ENCODE data around the gene SSBP3.

SSBP3 gene

DNA sequence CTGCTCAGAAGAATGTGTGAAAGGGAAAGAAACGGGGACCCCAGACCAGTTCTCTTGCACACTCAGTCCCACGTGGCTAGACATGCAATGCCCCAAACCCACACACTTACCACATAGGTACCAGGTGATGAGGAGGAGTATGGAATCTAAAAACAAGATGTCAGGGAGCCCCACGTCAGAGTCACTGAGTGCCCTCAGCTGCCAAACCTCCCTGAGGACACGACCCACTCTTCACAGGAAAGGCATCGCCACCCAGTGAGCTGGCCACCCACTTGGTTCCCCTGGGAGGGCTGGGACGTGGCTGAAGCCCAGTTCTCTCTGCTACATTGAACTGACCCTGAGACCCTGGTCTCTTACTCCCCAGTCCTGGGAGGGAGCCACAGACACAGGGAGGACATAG lies 164.8 kb downstream of the SSBP3 start:
- H3K27me3 ChIP-seq (ENCODE audit: insufficient read depth, poor library complexity, severe bottlenecking): no peaks in the 10 kb centered on the region
- H3K4me3 ChIP-seq (replicated peaks; ENCODE audit: insufficient read depth, low read length): no peak overlapping the region
- TF ChIP-seq, protein P1, sequence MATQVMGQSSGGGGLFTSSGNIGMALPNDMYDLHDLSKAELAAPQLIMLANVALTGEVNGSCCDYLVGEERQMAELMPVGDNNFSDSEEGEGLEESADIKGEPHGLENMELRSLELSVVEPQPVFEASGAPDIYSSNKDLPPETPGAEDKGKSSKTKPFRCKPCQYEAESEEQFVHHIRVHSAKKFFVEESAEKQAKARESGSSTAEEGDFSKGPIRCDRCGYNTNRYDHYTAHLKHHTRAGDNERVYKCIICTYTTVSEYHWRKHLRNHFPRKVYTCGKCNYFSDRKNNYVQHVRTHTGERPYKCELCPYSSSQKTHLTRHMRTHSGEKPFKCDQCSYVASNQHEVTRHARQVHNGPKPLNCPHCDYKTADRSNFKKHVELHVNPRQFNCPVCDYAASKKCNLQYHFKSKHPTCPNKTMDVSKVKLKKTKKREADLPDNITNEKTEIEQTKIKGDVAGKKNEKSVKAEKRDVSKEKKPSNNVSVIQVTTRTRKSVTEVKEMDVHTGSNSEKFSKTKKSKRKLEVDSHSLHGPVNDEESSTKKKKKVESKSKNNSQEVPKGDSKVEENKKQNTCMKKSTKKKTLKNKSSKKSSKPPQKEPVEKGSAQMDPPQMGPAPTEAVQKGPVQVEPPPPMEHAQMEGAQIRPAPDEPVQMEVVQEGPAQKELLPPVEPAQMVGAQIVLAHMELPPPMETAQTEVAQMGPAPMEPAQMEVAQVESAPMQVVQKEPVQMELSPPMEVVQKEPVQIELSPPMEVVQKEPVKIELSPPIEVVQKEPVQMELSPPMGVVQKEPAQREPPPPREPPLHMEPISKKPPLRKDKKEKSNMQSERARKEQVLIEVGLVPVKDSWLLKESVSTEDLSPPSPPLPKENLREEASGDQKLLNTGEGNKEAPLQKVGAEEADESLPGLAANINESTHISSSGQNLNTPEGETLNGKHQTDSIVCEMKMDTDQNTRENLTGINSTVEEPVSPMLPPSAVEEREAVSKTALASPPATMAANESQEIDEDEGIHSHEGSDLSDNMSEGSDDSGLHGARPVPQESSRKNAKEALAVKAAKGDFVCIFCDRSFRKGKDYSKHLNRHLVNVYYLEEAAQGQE (IDR thresholded peaks at IDR 0.05; ENCODE audit: insufficient replicate concordance, low read depth): no peak
- no peak for TF ChIP-seq SPI1 (IDR thresholded peaks at IDR 0.05; ENCODE audit: borderline replicate concordance, low read depth)
- TF ChIP-seq, protein P2, sequence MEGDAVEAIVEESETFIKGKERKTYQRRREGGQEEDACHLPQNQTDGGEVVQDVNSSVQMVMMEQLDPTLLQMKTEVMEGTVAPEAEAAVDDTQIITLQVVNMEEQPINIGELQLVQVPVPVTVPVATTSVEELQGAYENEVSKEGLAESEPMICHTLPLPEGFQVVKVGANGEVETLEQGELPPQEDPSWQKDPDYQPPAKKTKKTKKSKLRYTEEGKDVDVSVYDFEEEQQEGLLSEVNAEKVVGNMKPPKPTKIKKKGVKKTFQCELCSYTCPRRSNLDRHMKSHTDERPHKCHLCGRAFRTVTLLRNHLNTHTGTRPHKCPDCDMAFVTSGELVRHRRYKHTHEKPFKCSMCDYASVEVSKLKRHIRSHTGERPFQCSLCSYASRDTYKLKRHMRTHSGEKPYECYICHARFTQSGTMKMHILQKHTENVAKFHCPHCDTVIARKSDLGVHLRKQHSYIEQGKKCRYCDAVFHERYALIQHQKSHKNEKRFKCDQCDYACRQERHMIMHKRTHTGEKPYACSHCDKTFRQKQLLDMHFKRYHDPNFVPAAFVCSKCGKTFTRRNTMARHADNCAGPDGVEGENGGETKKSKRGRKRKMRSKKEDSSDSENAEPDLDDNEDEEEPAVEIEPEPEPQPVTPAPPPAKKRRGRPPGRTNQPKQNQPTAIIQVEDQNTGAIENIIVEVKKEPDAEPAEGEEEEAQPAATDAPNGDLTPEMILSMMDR (IDR thresholded peaks at IDR 0.05; ENCODE audit: insufficient read depth, low read length): no peak
- TF ChIP-seq POLR2AphosphoS5 (IDR thresholded peaks at IDR 0.05; ENCODE audit: low read depth): no peak
- no peak for TF ChIP-seq GABPA (IDR thresholded peaks at IDR 0.05; ENCODE audit: low read depth)
- DNase-seq (ENCODE audit: low read depth in 1 of 2, low spot score in 1 of 2): no peak
- H3K27ac ChIP-seq (replicated peaks): no peak overlapping the region

DNA sequence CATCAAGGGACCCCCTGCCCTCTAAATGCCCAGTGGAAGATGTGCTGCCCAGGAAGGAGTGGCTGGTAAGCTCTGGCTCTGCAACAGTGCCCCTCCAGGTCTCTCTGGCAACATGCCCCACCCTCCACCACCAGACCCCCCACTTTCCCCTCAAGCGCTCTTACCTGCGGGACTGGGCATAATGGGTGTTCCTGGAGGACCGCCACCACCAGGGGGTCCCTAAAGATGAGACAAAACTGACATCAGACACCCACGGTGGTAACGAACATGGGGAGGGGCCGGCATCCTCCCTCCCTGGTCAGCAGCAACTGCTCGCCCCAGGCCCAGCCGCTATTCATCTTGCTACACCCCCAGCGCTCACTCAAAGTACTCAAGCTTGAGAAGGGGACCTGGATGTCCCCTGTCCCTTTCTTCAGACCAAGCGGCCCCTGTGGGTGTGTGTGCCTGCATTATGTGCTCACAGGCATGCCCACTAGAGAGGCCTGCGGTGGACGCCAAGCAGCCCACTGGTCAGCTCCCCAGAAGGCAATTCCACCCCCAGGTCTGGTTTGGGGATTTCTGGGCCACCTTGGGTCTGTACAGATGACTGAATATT lies 165.4 kb downstream of the SSBP3 start:
- Histone ChIP-seq H3K4me3 (replicated peaks; ENCODE audit: insufficient read depth, low read length) (no peak overlapping the region), H3K27me3 (ENCODE audit: insufficient read depth, poor library complexity, severe bottlenecking) (no peaks in the 10 kb centered on the region), H3K27ac (replicated peaks) (no peak overlapping the region)
- no peak for TF ChIP-seq SPI1 (IDR thresholded peaks at IDR 0.05; ENCODE audit: borderline replicate concordance, low read depth)
- no peak for TF ChIP-seq GABPA (IDR thresholded peaks at IDR 0.05; ENCODE audit: low read depth)
- TF ChIP-seq, protein P2 (IDR thresholded peaks at IDR 0.05; ENCODE audit: insufficient read depth, low read length): no peak
- TF ChIP-seq, protein P1 (IDR thresholded peaks at IDR 0.05; ENCODE audit: insufficient replicate concordance, low read depth): no peak
- TF ChIP-seq POLR2AphosphoS5 (IDR thresholded peaks at IDR 0.05; ENCODE audit: low read depth): no peak
- no peak for DNase-seq (ENCODE audit: low read depth in 1 of 2, low spot score in 1 of 2)

DNA sequence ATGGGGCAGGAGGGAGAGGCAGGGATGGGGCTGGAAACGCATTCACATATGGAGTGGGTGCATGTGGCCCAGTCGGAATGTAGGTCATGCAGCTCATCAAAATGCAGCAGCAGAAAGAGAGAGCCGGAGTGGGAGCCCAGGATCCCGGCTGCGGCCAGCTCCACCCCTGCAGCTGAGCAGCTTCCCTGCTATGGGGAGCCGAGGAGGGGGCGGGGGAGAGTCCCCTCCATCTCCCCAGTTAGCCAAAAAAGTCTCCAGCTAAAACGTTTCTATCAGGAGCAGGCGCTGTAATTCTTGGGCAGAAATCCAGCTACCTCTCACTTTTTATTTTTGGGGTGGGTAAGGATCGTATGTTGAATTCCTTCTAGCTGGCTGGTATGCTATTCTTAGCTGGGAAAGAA lies 166.6 kb downstream of the SSBP3 start:
- TF ChIP-seq GABPA (IDR thresholded peaks at IDR 0.05; ENCODE audit: low read depth): no peak
- TF ChIP-seq POLR2AphosphoS5 (IDR thresholded peaks at IDR 0.05; ENCODE audit: low read depth): no peak
- TF ChIP-seq, protein P1 (IDR thresholded peaks at IDR 0.05; ENCODE audit: insufficient replicate concordance, low read depth): no peak
- no peak for TF ChIP-seq SPI1 (IDR thresholded peaks at IDR 0.05; ENCODE audit: borderline replicate concordance, low read depth)
- TF ChIP-seq, protein P2 (IDR thresholded peaks at IDR 0.05; ENCODE audit: insufficient read depth, low read length): no peak
- Histone ChIP-seq H3K27me3 (ENCODE audit: insufficient read depth, poor library complexity, severe bottlenecking) (no peaks in the 10 kb centered on the region), H3K27ac (replicated peaks) (peak overlapping the region; percentile 56; the same call in 1 of the 2 replicates), H3K4me3 (replicated peaks; ENCODE audit: insufficient read depth, low read length) (no peak overlapping the region)
- no peak for DNase-seq (ENCODE audit: low read depth in 1 of 2, low spot score in 1 of 2)

Data from HL-60 (cell line).